IPS-18a (cell line): ENCODE results near the gene STMND1.
A peak's percentile ranks its signal among the peaks of the same experiment; 100 is the strongest.
"Not testable (repeated sequence)": the region's sequence is repeated elsewhere in the genome, so short reads cannot be mapped to it uniquely, and the experiment has no call there.

Source experiments
- H3K27ac ChIP-seq: one replicate; pipeline ENCODE4 v1.5.1; 2013; ENCODE audit warnings: low read length
- H3K27me3 ChIP-seq: one replicate; pipeline ENCODE4 v1.6.1; 2013; ENCODE audit warnings: mild to moderate bottlenecking, low read length; ENCODE audit not compliant: control insufficient read depth, insufficient read depth
- H3K36me3 ChIP-seq: one replicate; pipeline ENCODE4 v1.6.1; 2013; ENCODE audit warnings: low read depth, low read length; ENCODE audit not compliant: control insufficient read depth
- H3K4me1 ChIP-seq: one replicate; pipeline ENCODE4 v1.6.1; 2013; ENCODE audit warnings: low read depth, low read length; ENCODE audit not compliant: control insufficient read depth
- H3K4me3 ChIP-seq: one replicate; pipeline ENCODE4 v1.5.1; 2013; ENCODE audit warnings: low read length
- H3K9ac ChIP-seq: one replicate; pipeline ENCODE4 v1.6.1; 2013; ENCODE audit warnings: mild to moderate bottlenecking, low read length, moderate library complexity
- H3K9me3 ChIP-seq: one replicate; pipeline ENCODE4 v1.6.1; 2013; ENCODE audit warnings: low read depth, low read length; ENCODE audit not compliant: control insufficient read depth

STMND1 gene

GRCh38 chr6:17101422-17102257 is at the start of gene STMND1:
TSS of gene STMND1 (plus strand) at chr6:17102050. CDS start at chr6:17102258, 208 bp downstream.
- Histone ChIP-seq H3K36me3 (no peaks in the 10 kb centered on the region), H3K4me1 (peaks cover 6% of the 10 kb centered on the region), H3K4me3 (peak within 1 kb of the TSS; percentile 71), H3K9ac (peak within 1 kb of the TSS; percentile 57), H3K27ac (no peak within 1 kb of the TSS), H3K9me3 (no peaks in the 10 kb centered on the region), H3K27me3 (peaks cover 45% of the 10 kb centered on the region)

- no peaks in the 10 kb centered on the region for H3K36me3 ChIP-seq
- H3K4me1 ChIP-seq: no peaks in the 10 kb centered on the region
- H3K9ac ChIP-seq: no peak overlapping the region
- no peaks in the 10 kb centered on the region for H3K27me3 ChIP-seq
- H3K9me3 ChIP-seq: no peaks in the 10 kb centered on the region
- no peak overlapping the region for H3K27ac ChIP-seq
- no peak overlapping the region for H3K4me3 ChIP-seq
These were observed 47.2 kb upstream of the STMND1 start for GRCh38 chr6:17054647-17055046.

- no peak overlapping the region for H3K4me3 ChIP-seq
- H3K9ac ChIP-seq: no peak overlapping the region
- H3K9me3 ChIP-seq: no peaks in the 10 kb centered on the region
- no peaks in the 10 kb centered on the region for H3K36me3 ChIP-seq
- H3K27ac ChIP-seq: no peak overlapping the region
- H3K4me1 ChIP-seq: no peaks in the 10 kb centered on the region
- H3K27me3 ChIP-seq: no peaks in the 10 kb centered on the region
These were observed 44.5 kb upstream of the STMND1 start for GRCh38 chr6:17057322-17057721.

GRCh38 chr6:17058550-17058949 is 43.3 kb upstream of the STMND1 start:
- no peaks in the 10 kb centered on the region for H3K27me3 ChIP-seq
- H3K4me1 ChIP-seq: no peaks in the 10 kb centered on the region
- no peaks in the 10 kb centered on the region for H3K9me3 ChIP-seq
- H3K36me3 ChIP-seq: no peaks in the 10 kb centered on the region
- no peak overlapping the region for H3K27ac ChIP-seq
- H3K9ac ChIP-seq: no peak overlapping the region
- H3K4me3 ChIP-seq: no peak overlapping the region

- no peaks in the 10 kb centered on the region for H3K4me1 ChIP-seq
- H3K9me3 ChIP-seq: no peaks in the 10 kb centered on the region
- no peak overlapping the region for H3K27ac ChIP-seq
- H3K27me3 ChIP-seq: no peaks in the 10 kb centered on the region
- no peaks in the 10 kb centered on the region for H3K36me3 ChIP-seq
- no peak overlapping the region for H3K9ac ChIP-seq
- H3K4me3 ChIP-seq: no peak overlapping the region
These were observed 42.8 kb upstream of the STMND1 start for GRCh38 chr6:17059022-17059421.

GRCh38 chr6:17059850-17060249 is 42.0 kb upstream of the STMND1 start:
- H3K27me3 ChIP-seq: no peaks in the 10 kb centered on the region
- H3K4me3 ChIP-seq: no peak overlapping the region
- H3K36me3 ChIP-seq: no peaks in the 10 kb centered on the region
- no peak overlapping the region for H3K27ac ChIP-seq
- no peaks in the 10 kb centered on the region for H3K4me1 ChIP-seq
- H3K9me3 ChIP-seq: no peaks in the 10 kb centered on the region
- no peak overlapping the region for H3K9ac ChIP-seq

GRCh38 chr6:17061097-17061496 is 40.8 kb upstream of the STMND1 start:
- H3K27me3 ChIP-seq: no peaks in the 10 kb centered on the region
- no peak overlapping the region for H3K9ac ChIP-seq
- H3K4me3 ChIP-seq: no peak overlapping the region
- H3K27ac ChIP-seq: no peak overlapping the region
- no peaks in the 10 kb centered on the region for H3K9me3 ChIP-seq
- no peaks in the 10 kb centered on the region for H3K36me3 ChIP-seq
- H3K4me1 ChIP-seq: no peaks in the 10 kb centered on the region

- no peak overlapping the region for H3K9ac ChIP-seq
- H3K27ac ChIP-seq: no peak overlapping the region
- no peaks in the 10 kb centered on the region for H3K36me3 ChIP-seq
- H3K27me3 ChIP-seq: no peaks in the 10 kb centered on the region
- H3K4me1 ChIP-seq: no peaks in the 10 kb centered on the region
- H3K4me3 ChIP-seq: no peak overlapping the region
- H3K9me3 ChIP-seq: no peaks in the 10 kb centered on the region
These were observed 38.9 kb upstream of the STMND1 start for GRCh38 chr6:17062871-17063440.

GRCh38 chr6:17064975-17065374 is 36.9 kb upstream of the STMND1 start:
- Histone ChIP-seq H3K27me3 (no peaks in the 10 kb centered on the region), H3K9me3 (peaks cover 2% of the 10 kb centered on the region), H3K4me1 (no peaks in the 10 kb centered on the region), H3K9ac (no peak overlapping the region), H3K27ac (no peak overlapping the region), H3K4me3 (no peak overlapping the region), H3K36me3 (no peaks in the 10 kb centered on the region)

GRCh38 chr6:17066610-17067009 is 35.2 kb upstream of the STMND1 start:
- no peak overlapping the region for H3K27ac ChIP-seq
- H3K9me3 ChIP-seq: peaks cover 2% of the 10 kb centered on the region
- H3K27me3 ChIP-seq: no peaks in the 10 kb centered on the region

GRCh38 chr6:17068972-17069371 is 32.9 kb upstream of the STMND1 start:
- not testable (repeated sequence) for H3K27me3 ChIP-seq, H3K36me3 ChIP-seq, H3K4me1 ChIP-seq, H3K9me3 ChIP-seq, H3K4me3 ChIP-seq, H3K9ac ChIP-seq, H3K27ac ChIP-seq

More at GRCh38 chr6:17066610-17067009, 35.2 kb upstream of the STMND1 start:
- Histone ChIP-seq H3K36me3 (no peaks in the 10 kb centered on the region), H3K4me3 (no peak overlapping the region), H3K9ac (no peak overlapping the region), H3K4me1 (no peaks in the 10 kb centered on the region)

- not testable (repeated sequence) for H3K36me3 ChIP-seq, H3K9me3 ChIP-seq, H3K27ac ChIP-seq, H3K9ac ChIP-seq, H3K27me3 ChIP-seq, H3K4me3 ChIP-seq, H3K4me1 ChIP-seq
These were observed 31.4 kb upstream of the STMND1 start for GRCh38 chr6:17070400-17070799.
